ENCODE results near the gene MYO15A.

- TF ChIP-seq, protein P1, sequence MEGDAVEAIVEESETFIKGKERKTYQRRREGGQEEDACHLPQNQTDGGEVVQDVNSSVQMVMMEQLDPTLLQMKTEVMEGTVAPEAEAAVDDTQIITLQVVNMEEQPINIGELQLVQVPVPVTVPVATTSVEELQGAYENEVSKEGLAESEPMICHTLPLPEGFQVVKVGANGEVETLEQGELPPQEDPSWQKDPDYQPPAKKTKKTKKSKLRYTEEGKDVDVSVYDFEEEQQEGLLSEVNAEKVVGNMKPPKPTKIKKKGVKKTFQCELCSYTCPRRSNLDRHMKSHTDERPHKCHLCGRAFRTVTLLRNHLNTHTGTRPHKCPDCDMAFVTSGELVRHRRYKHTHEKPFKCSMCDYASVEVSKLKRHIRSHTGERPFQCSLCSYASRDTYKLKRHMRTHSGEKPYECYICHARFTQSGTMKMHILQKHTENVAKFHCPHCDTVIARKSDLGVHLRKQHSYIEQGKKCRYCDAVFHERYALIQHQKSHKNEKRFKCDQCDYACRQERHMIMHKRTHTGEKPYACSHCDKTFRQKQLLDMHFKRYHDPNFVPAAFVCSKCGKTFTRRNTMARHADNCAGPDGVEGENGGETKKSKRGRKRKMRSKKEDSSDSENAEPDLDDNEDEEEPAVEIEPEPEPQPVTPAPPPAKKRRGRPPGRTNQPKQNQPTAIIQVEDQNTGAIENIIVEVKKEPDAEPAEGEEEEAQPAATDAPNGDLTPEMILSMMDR (conservative IDR thresholded peaks at IDR 0.05; ENCODE audit: low read depth, low read length): no peak
- TF ChIP-seq BHLHE40 (IDR thresholded peaks at IDR 0.05; ENCODE audit: low read depth, low read length) (no peak), CHD1 (IDR thresholded peaks at IDR 0.05; ENCODE audit: low read depth, low read length) (no peak), RAD21 (IDR thresholded peaks at IDR 0.05; ENCODE audit: low read length) (no peak), RCOR1 (IDR thresholded peaks at IDR 0.05; ENCODE audit: insufficient replicate concordance, low read length) (no peak), CEBPB (IDR thresholded peaks at IDR 0.05; ENCODE audit: low read depth, low read length) (no peak), SMC3 (IDR thresholded peaks at IDR 0.05; ENCODE audit: low read depth, low read length) (no peak), RFX5 (IDR thresholded peaks at IDR 0.05; ENCODE audit: low read depth, low read length) (no peak), POLR2A (IDR thresholded peaks at IDR 0.05; ENCODE audit: low read depth, low read length) (no peak), MXI1 (IDR thresholded peaks at IDR 0.05; ENCODE audit: borderline replicate concordance, low read depth, low read length) (no peak)
- TF ChIP-seq, protein P2, sequence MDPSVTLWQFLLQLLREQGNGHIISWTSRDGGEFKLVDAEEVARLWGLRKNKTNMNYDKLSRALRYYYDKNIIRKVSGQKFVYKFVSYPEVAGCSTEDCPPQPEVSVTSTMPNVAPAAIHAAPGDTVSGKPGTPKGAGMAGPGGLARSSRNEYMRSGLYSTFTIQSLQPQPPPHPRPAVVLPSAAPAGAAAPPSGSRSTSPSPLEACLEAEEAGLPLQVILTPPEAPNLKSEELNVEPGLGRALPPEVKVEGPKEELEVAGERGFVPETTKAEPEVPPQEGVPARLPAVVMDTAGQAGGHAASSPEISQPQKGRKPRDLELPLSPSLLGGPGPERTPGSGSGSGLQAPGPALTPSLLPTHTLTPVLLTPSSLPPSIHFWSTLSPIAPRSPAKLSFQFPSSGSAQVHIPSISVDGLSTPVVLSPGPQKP (IDR thresholded peaks at IDR 0.05; ENCODE audit: borderline replicate concordance, low read depth, low read length): no peak
These were observed 52.9 kb downstream of the MYO15A start for GRCh38 chr17:18161207-18162145.
